Measurements from ENCODE around the gene GSTO2.

DNA sequence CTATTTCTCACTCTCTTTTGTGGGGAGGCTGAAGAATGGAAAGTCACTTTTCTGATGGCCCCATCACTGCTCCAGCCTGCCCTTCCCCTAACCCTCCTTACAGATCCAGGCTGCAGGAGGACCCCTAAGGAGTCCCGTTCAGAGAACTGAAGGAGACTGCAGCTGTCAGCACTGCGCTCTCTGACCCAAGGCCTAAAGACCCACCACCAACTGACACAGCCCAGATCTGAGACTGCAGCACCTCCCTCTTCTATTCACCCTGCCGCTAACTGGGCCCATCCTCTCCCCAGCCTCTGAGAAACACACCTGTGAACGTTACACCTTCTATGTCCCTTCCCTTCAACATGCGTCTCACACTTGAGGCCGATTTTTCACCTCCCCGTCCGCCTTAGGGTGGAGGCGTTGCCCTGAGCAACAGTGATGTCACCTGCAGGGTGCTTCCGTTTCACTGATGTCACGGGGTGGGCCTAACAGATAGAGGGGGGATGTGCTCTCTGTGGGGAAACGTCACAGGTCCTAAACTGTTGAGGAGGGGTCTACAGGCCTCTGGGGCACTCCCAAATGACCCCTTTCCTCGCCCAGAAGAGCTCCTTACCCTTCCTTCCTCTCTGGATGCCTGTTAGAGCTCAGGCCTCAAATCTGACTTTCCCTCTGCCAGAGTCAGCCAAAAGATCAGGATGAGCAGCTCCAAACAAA is 64.2 kb downstream of the GSTO2 start:
- TF ChIP-seq, protein P1, sequence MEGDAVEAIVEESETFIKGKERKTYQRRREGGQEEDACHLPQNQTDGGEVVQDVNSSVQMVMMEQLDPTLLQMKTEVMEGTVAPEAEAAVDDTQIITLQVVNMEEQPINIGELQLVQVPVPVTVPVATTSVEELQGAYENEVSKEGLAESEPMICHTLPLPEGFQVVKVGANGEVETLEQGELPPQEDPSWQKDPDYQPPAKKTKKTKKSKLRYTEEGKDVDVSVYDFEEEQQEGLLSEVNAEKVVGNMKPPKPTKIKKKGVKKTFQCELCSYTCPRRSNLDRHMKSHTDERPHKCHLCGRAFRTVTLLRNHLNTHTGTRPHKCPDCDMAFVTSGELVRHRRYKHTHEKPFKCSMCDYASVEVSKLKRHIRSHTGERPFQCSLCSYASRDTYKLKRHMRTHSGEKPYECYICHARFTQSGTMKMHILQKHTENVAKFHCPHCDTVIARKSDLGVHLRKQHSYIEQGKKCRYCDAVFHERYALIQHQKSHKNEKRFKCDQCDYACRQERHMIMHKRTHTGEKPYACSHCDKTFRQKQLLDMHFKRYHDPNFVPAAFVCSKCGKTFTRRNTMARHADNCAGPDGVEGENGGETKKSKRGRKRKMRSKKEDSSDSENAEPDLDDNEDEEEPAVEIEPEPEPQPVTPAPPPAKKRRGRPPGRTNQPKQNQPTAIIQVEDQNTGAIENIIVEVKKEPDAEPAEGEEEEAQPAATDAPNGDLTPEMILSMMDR (IDR thresholded peaks at IDR 0.05; ENCODE audit: low read length): no peak
- TF ChIP-seq EZH2 (IDR thresholded peaks at IDR 0.05; ENCODE audit: borderline replicate concordance, low read length): no peak
